ENCODE data around the gene COL4A2. TPM values are rescaled to one million over a fixed set of nuclear protein-coding genes. Genes with fewer than 3 reads are reported as not detected.
A peak's percentile ranks its signal among the peaks of the same experiment; 100 is the strongest.

Gene COL4A2
- total RNA-seq, 1 experiment from 2014 or later = 38.4 TPM

DNA sequence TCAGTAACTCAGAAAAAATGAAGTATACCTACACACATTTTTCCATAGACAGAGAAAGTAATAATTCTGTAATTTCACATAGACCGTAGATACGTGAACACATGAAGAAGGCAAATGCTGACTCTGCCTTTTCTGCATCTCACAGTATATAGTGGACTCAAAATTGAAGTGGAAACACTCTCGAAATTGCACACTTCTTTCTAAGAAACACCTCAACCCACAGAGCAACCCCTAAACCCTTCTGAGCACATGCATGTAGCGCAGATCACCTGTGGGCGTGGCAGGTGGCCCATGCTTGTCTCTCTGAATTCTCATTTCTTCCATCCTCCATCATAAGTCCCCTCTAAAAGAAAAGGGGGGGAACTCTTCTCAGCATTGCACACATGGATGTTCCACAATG lies 34.9 kb upstream of the COL4A2 start:
- no peak for DNase-seq (ENCODE audit: low spot score)

DNA sequence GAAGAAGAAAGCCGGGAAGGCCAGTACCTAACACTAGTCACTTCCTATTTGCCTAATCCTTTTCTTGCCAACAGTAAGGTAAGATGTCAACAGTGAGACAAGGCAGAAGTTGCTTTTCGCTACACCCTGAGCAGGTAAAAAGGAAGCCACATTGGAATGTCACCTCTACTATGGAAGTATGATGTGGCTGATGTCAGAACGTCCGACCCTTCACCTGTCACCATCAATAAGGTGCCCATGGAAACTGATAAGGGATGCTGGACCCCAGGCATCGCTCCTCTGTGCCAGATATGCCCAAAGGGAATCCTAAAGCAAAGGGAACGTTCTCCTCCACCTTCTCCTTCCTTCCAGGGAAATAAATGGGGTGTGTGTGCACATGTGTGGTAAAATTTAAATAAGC lies 34.4 kb upstream of the COL4A2 start:
- no peak for DNase-seq (ENCODE audit: low spot score)

DNA sequence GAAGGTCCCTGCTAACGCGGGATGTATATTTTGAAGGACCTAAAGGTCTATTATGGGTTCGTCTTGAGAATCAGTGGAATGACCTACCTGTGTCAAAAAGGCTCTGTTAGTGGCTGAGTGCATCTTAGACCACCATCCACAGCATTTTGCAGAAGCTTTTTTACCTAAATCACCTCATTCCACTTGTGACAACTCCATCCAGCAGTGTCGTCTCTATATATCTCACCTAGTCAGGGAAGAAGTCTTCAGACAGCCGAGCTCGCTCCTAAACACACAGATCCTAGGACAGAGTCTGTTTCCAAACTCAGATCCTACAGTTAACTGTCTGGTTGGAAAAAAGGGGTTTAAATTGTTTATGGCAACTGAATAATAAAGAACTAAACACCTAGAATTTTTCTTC lies 33.8 kb upstream of the COL4A2 start:
- DNase-seq (ENCODE audit: low spot score) = no peak

DNA sequence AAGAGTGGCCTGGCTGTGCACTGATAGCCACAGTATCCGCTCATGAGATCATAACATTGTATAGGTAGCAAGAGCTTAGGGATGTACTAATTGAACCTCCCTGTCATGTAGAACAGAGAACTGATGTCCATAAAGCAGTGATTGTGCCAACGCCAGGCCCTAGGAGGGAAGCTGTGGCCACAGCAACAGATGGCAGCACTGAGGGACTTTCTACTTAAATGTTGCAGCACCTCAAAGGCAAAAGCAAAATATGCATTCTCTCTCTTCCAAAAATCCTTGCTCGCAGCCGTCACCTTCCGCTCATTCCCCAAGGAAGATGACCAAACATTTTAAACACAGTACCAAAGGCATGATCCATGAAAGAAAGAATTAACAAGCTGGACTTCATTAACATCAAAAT lies 32.4 kb upstream of the COL4A2 start:
- DNase-seq (ENCODE audit: low spot score) = peak; percentile 26

DNA sequence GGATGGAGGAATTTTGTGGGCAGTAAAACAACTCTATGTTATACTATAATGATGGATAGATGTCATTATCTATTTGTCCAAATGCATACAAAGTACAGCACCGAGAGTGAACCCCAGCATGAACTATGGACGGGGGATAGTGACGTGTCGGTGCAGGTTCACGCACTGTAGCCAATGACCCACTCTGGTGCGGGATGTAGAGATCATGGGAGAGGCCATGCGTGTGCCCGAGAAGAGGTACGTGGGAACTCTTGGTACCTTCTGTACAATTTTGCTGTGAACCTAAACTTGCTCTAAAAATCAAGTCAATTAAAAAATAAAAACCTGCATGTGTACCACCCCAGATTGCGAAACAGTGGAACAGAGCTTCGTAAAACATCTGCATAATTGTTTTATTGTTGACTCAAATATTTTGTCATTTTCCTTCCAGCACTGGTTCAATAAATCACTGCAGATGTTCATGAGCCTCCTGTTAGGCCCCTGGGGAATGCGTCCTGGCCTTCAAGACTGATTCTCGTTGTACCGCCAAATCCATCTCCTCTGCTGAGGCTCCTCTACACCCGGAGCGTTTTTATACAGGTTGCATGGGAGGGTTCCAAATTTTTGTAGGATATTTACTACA lies 31.0 kb upstream of the COL4A2 start:
- DNase-seq (ENCODE audit: low spot score) = no peak

DNA sequence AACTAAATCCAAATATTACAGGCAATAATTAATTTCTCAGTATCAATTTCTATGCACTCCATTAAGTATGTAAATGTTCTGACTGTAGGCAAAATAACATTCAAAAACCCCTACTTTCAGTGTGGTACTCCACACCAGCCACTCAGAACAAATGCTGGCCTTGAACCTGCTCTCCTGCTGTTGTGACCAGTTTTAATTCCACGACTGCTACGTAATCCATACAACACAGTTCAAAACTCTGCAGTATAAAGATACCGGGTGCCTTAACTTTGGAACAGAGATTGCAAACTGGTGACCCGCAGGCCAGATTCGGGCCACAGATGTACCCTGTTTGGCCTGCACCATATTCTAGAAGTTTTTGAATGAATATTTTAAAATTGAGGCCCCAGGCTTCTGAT lies 30.5 kb upstream of the COL4A2 start:
- DNase-seq (ENCODE audit: low spot score) = no peak

DNA sequence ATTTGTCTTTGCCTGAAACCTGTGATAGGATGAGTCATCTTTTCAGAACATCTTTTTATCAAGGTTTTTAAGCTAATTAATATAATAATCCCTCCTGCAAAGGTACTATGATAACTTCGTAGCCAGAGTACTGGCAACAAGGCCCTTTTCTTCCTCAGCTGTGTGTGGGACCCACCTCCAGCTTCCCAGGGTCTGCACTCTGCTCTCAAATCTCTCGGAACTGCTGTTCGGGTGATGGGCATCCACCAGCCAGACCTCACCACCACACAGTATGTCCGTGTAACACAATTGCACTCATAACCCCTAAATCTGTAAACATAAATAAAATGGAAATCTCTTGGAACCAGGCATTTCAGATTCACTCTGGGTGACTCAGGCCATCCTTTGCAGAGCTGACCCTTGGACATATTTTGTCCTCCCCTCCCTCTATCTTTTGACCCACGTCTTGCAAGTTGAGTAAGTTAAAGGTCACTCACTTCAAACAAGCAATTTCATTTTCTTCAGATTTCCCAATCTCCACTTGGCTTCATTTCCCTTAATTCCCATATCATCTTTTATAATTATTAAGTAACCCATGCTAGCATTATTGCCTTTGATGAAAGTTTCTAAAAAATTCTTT lies 29.6 kb upstream of the COL4A2 start:
- no peak for DNase-seq (ENCODE audit: low spot score)

DNA sequence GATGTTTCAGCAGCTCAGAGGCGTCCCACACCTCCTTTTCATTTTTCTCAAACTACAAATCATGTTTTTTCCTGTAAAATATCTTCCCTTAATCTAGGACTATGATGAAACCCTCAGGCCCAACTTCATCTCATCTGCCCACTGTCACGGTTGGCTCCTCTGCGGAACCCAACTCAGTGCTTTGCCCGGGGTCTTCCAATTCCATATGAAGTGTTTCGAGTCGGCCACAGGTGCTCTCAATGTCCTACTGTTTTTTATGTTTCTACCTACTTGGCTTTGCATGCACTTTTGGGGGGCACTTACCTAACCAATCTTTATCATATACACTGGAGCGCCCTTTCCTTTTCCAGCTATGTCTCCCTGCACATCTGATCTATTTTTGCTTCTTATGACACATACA lies 28.2 kb upstream of the COL4A2 start:
- DNase-seq (ENCODE audit: low spot score) = no peak

DNA sequence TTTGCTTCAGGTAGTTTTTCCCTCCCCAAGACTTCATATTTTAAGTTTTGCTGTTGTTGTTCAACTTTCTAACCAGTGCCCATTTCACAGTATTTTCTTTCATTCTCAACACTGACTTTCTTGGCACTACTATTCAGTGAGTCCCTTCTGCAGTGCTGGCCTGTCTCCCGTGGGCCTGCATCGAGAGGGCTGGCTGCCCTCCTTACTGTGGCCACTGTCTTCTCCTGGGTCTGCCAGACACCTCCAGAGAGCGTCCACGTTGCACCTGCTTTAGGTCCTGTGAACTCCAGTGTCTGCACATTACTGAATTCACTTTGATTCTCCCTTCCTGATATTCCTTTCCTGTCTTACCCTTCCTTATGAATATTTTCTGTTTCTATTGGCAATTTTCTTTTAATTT lies 27.4 kb upstream of the COL4A2 start:
- DNase-seq (ENCODE audit: low spot score) = no peak

DNA sequence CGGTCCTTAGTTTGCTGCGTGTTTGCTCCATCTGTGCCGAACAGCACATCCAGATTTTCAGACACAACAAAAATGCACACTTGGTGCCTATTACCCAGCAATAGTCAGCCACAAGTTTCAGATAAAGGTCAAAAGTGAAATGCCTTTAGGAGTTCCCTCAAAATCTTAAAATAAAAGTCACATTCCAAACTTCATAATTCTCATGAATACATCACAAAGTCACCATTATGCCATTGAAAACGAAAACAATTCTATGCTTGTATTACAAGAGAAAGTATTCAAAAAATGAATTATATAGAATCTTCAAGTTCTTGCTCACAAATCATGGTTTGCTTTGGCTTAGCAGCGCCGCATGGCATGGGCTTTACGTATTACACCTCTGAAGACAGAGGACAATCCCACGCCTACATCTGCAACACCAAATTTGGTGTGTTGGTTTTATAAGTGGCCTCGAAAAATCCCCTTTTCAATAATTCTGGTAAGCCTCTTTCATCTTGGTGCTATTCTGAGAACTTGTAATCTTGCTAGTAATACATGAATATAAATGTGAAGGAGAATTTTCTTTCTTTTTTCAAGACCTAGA lies 26.8 kb upstream of the COL4A2 start:
- DNase-seq (ENCODE audit: low spot score) = no peak

DNA sequence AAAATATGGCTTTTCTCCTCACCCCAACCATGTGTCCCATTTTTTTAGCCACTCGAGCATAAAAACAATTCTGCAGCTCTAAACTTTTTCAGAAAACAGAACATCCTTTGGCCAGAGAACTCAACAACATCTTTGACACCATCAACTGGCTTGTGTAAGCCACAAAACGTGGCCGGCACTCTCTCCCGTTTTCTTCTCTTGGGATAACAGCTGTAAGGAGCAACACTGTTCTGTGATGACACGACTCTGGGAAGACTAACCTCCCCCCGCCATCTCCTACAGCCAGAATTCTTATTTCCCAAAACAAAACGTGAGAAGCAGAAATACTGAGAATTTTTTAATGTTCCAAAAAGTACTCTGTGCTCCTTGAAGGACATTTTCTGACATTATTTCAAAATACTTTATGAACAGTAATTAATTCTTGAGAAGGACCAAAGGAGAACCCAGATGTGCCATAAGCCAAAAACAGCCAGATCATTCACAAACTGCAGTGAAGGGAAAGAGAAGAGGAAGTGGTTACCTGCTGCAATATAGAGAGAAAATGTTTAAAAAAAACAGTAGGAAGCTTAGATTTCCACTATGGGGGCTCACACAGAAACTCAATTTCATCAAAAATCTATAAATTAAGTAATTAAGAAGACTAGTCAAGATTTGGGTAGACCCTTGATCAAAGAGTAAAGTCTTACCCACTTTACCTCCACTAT lies 25.9 kb upstream of the COL4A2 start:
- no peak for DNase-seq (ENCODE audit: low spot score)

DNA sequence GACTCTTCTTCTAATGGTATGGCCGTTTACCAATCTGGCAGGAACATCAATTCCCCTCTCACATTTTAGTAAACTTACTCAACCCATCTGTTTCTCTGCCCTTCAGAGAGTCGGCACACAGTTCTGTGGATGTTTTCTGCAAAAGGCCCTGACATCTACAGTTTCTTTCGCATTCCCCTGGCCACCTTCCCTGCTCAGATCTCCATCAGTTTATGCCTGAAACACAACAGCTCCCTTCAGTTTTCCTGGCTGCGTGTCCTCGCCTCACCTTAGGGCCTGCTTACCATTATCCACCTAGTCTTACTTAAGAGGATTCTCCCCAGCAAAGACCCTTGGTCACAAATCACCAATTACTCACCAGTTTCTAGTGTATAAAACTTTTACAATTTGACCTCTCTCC lies 25.3 kb upstream of the COL4A2 start:
- DNase-seq (ENCODE audit: low spot score) = no peak

DNA sequence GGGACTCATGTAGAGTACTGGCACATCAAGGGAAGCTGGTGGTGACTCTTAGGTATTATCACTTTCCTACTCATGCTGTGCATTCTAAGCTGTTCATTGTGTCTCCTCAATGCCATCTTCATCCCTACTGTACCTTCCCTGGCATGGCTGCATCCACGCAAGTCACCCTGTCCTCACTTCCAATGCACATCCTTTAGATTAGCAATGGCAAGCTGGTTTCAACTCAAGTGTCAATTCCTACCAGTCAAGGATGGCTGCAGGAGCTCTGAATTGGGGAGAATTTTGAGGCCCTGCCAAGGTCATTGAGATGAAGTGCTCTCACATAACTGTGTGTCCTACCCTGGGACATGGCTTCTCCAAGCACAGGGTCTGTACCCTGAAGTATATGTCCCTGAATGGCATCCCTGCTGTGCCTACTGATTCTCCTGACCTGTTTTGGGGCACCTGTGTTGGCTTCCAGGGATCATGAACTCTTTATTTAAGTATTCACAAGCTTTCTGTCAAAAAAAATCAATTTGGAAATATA lies 24.7 kb upstream of the COL4A2 start:
- DNase-seq (ENCODE audit: low spot score) = no peak

DNA sequence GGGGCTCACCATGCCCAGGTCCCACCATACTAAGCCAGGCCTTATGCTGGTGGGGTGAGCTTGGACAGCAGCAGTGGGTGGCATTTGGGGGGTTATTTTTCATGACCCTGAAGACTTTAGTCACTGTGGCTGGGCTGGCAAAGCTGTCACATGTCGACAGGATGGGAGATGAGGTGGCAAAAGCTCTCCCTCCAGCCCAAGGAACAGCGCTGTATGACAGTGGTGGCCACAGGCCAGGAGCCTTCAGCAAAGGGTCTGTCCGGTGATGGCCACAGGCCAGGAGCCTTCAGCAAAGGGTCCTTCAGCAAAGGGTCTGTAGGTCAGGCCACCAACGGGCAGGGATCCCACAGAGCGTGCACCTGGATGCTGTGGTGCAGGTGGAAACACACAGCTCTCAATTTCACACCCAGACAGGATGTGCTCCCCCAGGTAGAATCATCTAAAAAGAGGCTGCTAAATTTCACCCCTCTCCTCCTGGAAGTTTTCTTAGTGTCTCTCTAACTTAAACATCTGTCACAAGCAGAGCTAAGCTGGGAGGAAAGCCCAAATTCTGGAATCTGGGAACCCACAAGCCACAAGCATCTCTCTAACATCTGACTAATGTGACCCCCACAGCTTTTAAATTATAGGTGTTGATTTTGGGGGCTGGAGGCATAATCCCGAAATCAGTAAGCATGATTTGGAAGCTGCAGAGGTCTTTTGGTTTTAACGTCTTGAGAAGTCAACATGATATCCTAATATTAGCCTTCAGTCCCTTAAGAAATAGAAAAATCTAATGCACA lies 23.2 kb upstream of the COL4A2 start:
- no peak for DNase-seq (ENCODE audit: low spot score)

DNA sequence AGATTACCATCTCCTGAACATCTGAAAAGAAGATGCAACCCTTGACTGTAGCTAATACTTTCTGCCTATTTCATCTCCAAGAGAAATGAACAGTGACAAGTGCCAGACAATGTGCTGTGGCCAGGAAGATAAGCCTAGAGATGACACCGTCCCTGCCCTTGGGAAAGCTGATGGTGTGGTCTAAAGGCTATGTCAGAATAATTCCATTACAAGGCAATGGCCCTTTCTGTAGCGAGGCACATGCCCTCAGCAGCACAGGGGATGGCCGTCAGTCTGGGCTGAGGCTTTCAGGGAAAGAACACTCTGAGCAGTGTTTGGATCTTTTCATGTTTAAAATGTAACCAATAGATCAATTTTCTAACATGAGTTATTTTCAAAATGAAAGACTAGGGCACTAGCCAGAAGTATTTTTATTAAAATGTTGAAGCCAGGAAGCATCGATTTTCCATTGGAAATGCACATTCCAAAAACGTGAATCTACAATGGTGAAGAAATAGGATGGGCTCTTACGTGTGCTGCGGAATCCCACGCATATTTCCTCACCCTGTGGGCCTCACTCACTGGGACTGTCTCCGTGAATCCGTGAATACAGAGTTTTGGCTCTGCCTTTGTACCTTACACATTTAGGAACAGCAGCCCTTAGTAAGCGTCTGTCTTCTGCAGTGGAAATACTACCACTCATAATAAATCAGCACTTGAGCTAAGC lies 22.2 kb upstream of the COL4A2 start:
- DNase-seq (ENCODE audit: low spot score) = no peak

DNA sequence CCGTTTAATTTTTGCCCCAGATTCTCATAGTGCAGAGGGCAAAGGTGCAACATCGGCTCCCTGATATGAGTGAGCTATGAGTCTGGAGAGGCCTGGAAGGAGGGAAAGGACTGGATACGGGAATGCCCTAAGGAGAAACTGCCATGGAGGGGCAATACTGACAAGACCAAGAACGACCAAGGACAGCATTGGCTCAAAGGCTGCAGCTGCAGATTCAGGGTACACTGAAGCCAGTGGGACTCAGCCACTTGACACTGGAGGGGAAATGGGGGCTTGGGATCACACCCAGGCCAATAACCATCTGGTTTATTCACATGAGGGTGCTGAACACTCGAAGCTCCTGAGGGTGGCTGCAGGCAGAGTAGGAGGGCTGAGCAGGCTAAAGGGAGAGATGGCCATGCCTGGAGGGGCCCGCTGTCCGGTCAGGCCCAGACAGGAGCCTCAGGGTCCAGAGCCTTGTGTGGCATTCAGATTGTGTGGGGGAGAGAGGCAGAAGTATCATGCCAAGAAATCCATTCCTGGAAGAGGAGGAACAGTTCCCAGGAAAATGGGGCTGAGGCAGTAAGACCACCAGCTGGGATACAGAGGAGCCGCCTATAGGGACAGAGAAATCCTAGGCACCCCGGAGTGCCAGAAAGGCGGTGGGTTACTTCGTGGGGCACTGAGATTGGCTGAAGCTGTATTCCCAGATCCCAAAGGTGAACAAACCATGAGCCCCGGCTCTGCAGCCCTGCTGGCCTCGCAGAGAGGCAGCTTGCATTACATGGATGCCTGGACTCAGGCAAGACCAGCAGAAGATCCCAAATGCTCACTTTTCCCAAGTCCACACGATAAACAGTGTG lies 20.9 kb upstream of the COL4A2 start:
- no peak for DNase-seq (ENCODE audit: low spot score)

DNA sequence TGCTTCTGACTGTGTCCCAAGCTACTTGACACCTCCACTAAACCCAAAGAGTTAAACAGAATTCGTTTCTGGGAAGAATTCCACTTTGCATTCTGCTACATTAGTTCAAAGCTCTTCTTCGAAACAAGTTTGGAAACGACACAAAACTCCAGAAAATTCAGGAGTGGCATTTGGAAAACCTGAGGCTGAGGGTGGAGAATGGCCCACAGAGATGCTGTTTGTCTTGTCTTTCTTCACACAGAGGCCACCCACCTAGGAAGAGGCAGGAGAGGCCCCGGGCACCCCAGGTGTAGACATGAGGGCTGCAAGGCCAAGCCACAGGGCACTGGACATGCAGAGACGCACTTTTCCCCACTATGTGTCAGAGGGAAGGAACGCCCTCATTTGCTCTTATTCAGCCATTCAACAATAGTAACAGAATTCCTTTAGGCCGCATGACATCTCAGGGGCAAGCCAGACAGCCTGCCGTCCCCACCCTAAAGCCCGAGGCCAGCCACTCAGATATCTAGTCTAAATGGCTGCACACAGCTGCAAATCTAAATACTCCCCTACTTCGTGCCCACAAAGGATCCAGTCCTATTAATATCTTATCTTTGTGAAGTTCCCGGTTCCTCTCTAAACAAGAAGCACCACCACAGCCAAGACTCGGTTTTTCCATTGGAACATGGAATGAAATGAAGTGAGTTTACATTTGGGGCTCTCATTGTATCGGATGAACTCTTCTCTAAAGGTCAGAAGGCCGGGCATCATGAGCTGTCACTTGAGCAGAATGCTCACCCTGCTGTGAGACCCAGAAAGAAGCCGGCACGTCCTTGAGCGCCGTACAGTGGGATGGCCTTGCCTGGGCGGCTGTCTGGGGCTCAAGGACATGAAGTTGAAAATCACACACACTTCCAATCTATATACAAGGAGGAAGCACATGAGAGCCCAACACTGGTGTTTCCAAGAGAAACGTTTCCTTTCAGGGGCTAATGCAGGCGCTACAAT lies 20.0 kb upstream of the COL4A2 start:
- no peak for DNase-seq (ENCODE audit: low spot score)

DNA sequence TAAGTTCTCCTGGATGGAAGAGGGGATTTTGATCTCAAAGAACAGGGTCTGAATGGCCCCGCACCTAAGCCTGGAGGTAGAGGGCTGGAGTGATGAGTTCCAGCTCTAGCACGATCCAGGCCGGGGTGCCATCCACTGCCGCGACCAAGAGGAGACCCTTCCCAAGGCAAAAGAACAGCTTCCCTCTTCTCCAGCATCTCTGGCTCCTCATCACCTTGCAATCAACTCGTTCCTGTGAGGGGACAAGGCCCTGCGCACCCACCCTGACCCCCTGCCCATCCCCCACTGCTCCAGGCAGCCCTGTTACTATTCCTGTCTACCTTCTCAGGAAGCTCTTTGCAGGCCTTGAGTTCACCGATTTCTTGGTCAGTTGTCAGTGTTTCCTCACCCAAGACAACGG lies 17.9 kb upstream of the COL4A2 start:
- no peak for DNase-seq (ENCODE audit: low spot score)

DNA sequence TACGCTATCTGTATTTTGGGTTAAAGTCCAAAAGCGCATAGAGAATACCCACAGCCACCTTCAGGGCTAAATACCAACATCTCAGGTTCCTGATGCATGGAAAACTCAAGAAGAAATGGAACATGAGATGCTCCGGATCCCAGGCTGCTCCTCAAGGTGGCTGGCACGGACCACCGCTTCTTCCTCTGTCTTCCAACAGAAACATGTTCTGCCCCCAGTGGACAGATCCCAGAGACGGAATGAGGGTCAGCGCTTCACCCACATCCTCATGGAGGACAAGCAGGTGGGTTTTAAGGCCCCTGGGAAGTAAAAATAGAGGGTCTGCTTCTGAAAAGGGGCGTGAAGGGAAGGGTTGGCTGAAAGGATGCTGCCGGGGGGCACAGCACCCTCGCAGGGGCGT lies 17.4 kb upstream of the COL4A2 start:
- no peak for DNase-seq (ENCODE audit: low spot score)
